ENCODE data around the gene TSPAN9. TPM values are rescaled to one million over a fixed set of nuclear protein-coding genes. Genes with fewer than 3 reads are reported as not detected.
A peak's percentile ranks its signal among the peaks of the same experiment; 100 is the strongest.

TSPAN9 gene
- total and polyA plus RNA-seq, 11 donors = 70.0 to 387 (median 151) TPM

GRCh38 chr12:3192221-3192620, 115.0 kb downstream of the TSPAN9 start:
- ATAC-seq = no peak
- Histone ChIP-seq H3K4me3 (no peak overlapping the region), H3K27me3 (no peaks in the 10 kb centered on the region), H3K36me3 (no peaks in the 10 kb centered on the region), H3K27ac (no peak overlapping the region), H3K9me3 (no peaks in the 10 kb centered on the region), H3K4me1 (peaks cover 0 to 72% (median 42%) of the 10 kb centered on the region in 12 donors)
- intact Hi-C loops (cut with DNase I) = no loop called here
- 93 to 96% (median 95%) methylated on average over 10 of the region's 10 CpGs for WGBS, 4 donors
- no peak for DNase-seq
- no peak for TF ChIP-seq CTCF (IDR thresholded peaks at IDR 0.05)

- intact Hi-C loops (cut with DNase I) = no loop called here
- H3K4me3 ChIP-seq = no peak overlapping the region
- H3K27ac ChIP-seq = no peak overlapping the region
- H3K27me3 ChIP-seq = no peaks in the 10 kb centered on the region
- peaks cover 0 to 62% (median 34%) of the 10 kb centered on the region in 12 donors for H3K4me1 ChIP-seq
- no peaks in the 10 kb centered on the region for H3K9me3 ChIP-seq
- no peak for TF ChIP-seq CTCF (IDR thresholded peaks at IDR 0.05)
- TF ChIP-seq POLR2A (IDR thresholded peaks at IDR 0.05) = no peak
- H3K36me3 ChIP-seq = no peaks in the 10 kb centered on the region
- DNase-seq = no peak
- WGBS, 4 donors = 82 to 92% (median 90%) methylated on average over 5 to 7 of the region's 7 CpGs
- no peak for ATAC-seq
These were observed 116.0 kb downstream of the TSPAN9 start for GRCh38 chr12:3193131-3193530.

GRCh38 chr12:3193755-3194154, 116.6 kb downstream of the TSPAN9 start:
- TF ChIP-seq POLR2A (IDR thresholded peaks at IDR 0.05) (no peak), CTCF (IDR thresholded peaks at IDR 0.05) (no peak)
- ATAC-seq (peak in 3 of 4 donors; percentile 44 to 77 (median 61)), DNase-seq (no peak)
- Histone ChIP-seq H3K27ac (no peak overlapping the region), H3K27me3 (no peaks in the 10 kb centered on the region), H3K36me3 (no peaks in the 10 kb centered on the region), H3K4me3 (no peak overlapping the region), H3K4me1 (peaks cover 0 to 58% (median 29%) of the 10 kb centered on the region in 12 donors), H3K9me3 (no peaks in the 10 kb centered on the region)
- WGBS, 4 donors = 45 to 51% (median 47%) methylated on average over 5 of the region's 5 CpGs
- intact Hi-C loops (cut with DNase I) = no loop called here

GRCh38 chr12:3195337-3195736, 118.2 kb downstream of the TSPAN9 start:
- no peak overlapping the region for H3K4me3 ChIP-seq
- H3K36me3 ChIP-seq = no peaks in the 10 kb centered on the region
- DNase-seq (no peak), ATAC-seq (no peak)
- intact Hi-C loops (cut with DNase I) = no loop called here
- H3K9me3 ChIP-seq = no peaks in the 10 kb centered on the region
- 72 to 87% (median 80%) methylated on average over 3 of the region's 3 CpGs for WGBS, 4 donors
- peak overlapping the region in 1 of 12 donors; percentile 10 for H3K27ac ChIP-seq
- H3K4me1 ChIP-seq = peaks cover 3 to 58% (median 23%) of the 10 kb centered on the region in 12 donors
- TF ChIP-seq POLR2A (IDR thresholded peaks at IDR 0.05) (no peak), CTCF (IDR thresholded peaks at IDR 0.05) (no peak)
- H3K27me3 ChIP-seq = peaks cover 0 to 12% (median 0%) of the 10 kb centered on the region in 9 donors

All from heart left ventricle (tissue), 16 donors.